ENCODE results near the gene STRN.
"Not testable (repeated sequence)": the region's sequence is repeated elsewhere in the genome, so short reads cannot be mapped to it uniquely, and the experiment has no call there.

The STRN gene

GRCh38 chr2:36906277-36906676, 60.1 kb downstream of the STRN start:
- DNase-seq (ENCODE audit: low read depth), result no peak

GRCh38 chr2:36904636-36905035, 61.7 kb downstream of the STRN start:
- DNase-seq (ENCODE audit: low read depth), result no peak

GRCh38 chr2:36902385-36903120, 63.8 kb downstream of the STRN start:
- no peak for DNase-seq (ENCODE audit: low read depth)

GRCh38 chr2:36892805-36893204, 73.5 kb downstream of the STRN start:
- DNase-seq (ENCODE audit: low read depth), result no peak

GRCh38 chr2:36889795-36890194, 76.5 kb downstream of the STRN start:
- DNase-seq (ENCODE audit: low read depth), result no peak

GRCh38 chr2:36887095-36887494, 79.2 kb downstream of the STRN start:
- DNase-seq (ENCODE audit: low read depth), result not testable (repeated sequence)

- DNase-seq (ENCODE audit: low read depth), result no peak
Measured at GRCh38 chr2:36886664-36887063, 79.7 kb downstream of the STRN start.

GRCh38 chr2:36885605-36886004, 80.7 kb downstream of the STRN start:
- no peak for DNase-seq (ENCODE audit: low read depth)

GRCh38 chr2:36882532-36882931, 83.8 kb downstream of the STRN start:
- DNase-seq (ENCODE audit: low read depth), result no peak

GRCh38 chr2:36881816-36882215, 84.5 kb downstream of the STRN start:
- DNase-seq (ENCODE audit: low read depth), result no peak

GRCh38 chr2:36878429-36878828, 87.9 kb downstream of the STRN start:
- DNase-seq (ENCODE audit: low read depth), result no peak

GRCh38 chr2:36871068-36871707, 95.1 kb downstream of the STRN start:
- no peak for DNase-seq (ENCODE audit: low read depth)

- DNase-seq (ENCODE audit: low read depth), result no peak
Measured at GRCh38 chr2:36869606-36870005, 96.7 kb downstream of the STRN start.

GRCh38 chr2:36861896-36862295, 104.4 kb downstream of the STRN start:
- DNase-seq (ENCODE audit: low read depth), result no peak

- DNase-seq (ENCODE audit: low read depth), result no peak
Measured at GRCh38 chr2:36859366-36859792, 107.0 kb downstream of the STRN start.

GRCh38 chr2:36858551-36859365, 107.6 kb downstream of the STRN start:
- DNase-seq (ENCODE audit: low read depth), result no peak

- no peak for DNase-seq (ENCODE audit: low read depth)
Measured at GRCh38 chr2:36857713-36858112, 108.6 kb downstream of the STRN start.

- no peak for DNase-seq (ENCODE audit: low read depth)
Measured at GRCh38 chr2:36855429-36855828, 110.9 kb downstream of the STRN start.

GRCh38 chr2:36854241-36854640, 112.1 kb downstream of the STRN start:
- DNase-seq (ENCODE audit: low read depth), result no peak

GRCh38 chr2:36849265-36849664, 117.1 kb downstream of the STRN start:
- DNase-seq (ENCODE audit: low read depth), result no peak

GRCh38 chr2:36843838-36844237, 122.5 kb downstream of the STRN start:
- DNase-seq (ENCODE audit: low read depth), result no peak

GRCh38 chr2:36839976-36840617, 126.2 kb downstream of the STRN start:
- no peak for DNase-seq (ENCODE audit: low read depth)
